Stimulated activated CD8-positive, alpha-beta memory T cell treated with anti-CD3 and anti-CD28 coated beads, Interleukin-12 subunit alpha, Interleukin-12 subunit beta, amount 100 ng/mL, for 24 hours (primary cell): ENCODE data around the gene MYL7.
"Not testable (repeated sequence)": the region's sequence is repeated elsewhere in the genome, so short reads cannot be mapped to it uniquely, and the experiment has no call there.

ENCODE experiments used
- DNase-seq: peaks from one replicate; pipeline ENCODE4 v3.0.0-alpha.2; 2020; ENCODE audit errors: extremely low read depth

Gene MYL7, protein sequence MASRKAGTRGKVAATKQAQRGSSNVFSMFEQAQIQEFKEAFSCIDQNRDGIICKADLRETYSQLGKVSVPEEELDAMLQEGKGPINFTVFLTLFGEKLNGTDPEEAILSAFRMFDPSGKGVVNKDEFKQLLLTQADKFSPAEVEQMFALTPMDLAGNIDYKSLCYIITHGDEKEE

DNA sequence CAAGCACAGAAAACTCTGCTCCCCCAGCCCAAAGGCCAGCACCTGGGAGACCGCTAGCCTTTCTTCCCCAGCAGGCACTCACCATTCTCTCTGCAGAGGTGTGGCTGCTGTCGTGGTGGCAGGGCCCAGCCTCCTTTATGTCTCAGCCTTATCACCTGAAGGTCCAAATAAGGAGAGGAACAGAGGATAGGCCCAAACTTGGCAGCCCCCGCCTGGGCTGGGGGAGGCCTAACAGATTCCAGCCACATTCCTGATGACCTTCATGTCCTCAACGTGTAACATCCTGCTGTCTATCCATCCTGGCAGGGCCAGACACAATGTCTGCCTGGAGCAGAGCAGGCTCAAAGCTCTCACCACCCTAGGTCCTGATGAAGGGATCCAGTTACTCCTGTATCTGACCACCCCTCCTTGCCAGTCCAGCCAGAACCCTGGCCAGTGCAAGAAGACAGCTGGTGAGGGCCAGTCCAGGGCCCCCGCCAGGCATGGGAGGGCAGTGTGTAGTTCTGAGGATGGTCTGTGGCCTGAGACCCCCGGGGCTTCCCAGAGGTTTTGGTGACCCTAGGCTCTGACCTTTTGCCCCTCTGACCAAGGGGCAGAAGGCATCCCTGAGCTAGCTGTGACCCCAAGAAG lies at the start of gene MYL7:
Gene MYL7, minus strand, starts transcription at position 112 of the 630 bp plus-strand sequence. Its CDS starts 27 bp downstream, at position 85.
- no peak for DNase-seq

DNA sequence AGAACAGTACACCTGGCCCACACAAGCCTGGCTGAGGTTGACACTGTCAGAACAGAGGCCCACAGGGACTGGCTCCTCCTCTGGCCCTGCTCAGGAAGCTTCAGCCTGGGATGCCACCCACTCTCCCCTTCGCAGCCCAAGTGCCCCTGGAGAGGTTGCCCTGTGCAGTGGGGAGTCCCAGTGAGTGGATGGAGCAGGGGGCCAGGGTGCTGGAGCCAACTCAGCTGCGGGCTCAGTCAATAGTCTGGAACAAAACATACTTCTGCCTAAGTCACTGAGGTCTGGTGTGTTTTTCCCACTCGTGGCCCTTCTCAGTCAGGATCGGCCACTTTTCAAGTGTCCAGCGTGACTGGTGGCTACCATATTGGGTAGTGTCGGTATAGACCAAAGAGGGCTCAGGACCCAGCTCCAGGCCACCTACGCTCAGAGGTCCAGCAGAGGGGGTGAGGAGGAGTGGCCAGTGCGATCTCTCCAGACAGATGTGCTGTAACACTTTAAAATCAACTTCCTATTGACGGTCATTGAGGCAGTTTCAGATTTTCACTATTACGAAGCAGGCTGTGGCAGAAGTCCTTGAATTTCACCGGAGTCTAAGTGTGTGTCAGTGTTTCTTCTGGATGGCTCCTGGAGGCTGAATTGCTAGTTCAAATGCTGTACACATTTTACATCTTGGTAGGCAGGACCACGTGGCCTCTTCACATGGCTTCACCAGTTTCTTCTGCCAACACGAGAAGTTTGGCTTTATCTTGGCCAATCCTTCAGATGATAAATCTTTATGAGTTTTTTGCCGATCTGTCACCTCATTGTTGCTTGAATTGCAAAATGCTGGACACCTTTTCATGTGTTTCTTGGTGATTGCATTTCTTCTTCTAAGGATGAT lies 49.1 kb upstream of the MYL7 start:
- DNase-seq, result no peak

DNA sequence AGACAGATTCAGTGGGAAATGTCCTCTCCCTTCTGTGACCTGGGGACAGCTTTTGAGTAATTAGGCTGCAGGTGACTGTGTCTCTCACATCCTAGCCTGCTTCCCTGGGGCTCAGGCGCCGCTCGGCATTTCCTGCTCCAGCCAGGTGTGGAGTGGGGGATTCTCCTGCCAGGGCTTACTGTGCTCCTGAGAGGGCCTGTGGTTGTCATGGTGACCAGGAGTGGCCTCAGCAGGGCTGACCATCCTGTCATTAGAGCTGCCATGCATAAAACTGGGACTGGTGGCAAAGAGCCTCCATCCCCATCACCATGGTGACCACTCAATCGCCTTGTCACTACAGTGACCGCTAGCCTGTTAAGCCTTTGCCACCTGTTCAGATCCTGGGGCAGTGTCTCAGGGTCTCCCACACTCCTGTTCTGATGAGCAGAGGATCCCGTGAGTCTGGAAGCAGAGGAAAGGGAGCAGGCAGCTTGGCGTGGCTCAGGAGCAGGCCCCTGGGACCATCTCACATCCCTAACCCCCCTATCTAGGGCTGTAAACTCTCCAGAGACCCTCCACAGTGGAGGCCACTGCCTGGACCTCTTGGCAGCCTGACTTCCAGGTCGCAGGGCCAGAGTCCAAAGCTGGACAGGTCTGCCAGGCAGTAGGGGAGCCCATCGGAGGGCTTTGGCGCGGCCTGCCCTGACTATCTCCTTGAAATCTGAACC lies 48.3 kb upstream of the MYL7 start, which contains the start of gene GCK:
Gene GCK, minus strand, starts transcription at position 154 of the 707 bp plus-strand sequence. CDS start 486 bp downstream, outside the sequence.
- no peak for DNase-seq

DNA sequence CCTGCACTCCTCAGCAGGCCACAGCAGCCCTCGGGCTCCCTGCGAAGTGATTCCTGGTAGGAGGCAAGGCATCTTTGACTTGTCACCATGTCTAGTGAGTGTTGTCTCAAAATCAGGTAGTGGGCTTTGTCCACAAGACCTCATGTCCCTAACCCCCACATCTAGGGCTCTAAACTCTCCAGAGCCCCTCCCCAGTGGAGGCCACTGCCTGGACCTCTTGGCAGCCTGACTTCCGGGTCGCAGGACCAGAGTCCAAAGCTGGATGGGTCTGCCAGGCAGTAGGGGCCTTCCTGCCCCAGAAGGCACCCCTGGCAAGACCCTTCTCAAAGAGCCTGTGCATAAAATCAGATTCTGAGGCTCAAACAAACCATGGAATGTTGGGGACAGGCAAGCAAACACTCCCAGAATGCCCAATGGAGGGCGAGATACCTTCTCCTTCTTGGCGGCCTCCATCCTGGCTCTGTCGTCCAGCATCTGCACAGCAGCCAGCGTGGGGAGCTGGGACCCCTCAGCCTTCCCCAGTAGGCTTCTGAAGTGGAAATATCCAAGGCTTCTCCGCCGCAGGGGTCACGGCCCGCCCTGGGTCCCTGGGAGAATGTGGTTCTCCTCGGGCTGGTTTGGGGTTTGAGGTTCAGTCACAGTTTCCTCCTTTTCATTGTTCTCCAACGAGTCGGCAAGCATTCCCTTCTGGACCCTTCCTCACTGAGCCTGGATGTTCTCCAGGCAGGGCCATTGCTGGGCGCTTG lies 47.5 kb upstream of the MYL7 start:
- no peak for DNase-seq

DNA sequence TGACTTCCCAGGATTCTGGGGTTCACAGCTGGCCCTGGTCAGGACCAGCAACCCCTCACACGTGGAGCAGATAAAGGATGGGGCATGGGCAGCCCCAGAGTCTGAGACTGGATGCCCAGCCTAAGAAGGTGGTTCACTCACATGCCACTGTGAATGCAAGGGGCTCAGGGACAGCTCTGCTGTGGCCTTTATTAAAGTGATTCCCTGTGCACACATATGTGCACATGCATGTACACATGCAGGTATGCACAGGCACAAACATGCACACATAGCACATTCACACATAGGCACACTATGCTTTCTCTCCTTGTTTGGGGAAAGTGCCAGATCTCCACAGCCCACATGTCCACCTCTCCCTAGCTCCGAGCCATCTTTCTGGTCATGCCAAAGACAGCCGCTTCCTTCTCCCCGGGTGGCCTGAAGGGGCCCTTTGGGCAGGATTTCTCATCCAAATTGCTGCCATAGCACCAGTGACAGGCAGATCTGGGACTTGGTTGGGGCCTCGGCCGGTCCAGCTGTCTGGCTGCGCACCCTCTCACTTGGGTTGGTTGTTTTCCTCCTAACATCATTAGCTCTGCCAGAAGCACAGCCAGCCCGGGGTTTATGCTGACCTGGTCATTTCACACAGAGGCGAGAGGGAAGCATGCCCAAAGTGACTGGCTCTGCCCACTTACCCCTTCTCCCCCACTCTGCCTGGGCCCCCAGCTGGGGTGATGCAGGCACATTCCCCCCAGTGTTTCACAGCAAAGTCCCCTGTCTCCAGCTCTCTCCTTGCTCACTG lies 46.7 kb upstream of the MYL7 start:
- DNase-seq, result no peak

DNA sequence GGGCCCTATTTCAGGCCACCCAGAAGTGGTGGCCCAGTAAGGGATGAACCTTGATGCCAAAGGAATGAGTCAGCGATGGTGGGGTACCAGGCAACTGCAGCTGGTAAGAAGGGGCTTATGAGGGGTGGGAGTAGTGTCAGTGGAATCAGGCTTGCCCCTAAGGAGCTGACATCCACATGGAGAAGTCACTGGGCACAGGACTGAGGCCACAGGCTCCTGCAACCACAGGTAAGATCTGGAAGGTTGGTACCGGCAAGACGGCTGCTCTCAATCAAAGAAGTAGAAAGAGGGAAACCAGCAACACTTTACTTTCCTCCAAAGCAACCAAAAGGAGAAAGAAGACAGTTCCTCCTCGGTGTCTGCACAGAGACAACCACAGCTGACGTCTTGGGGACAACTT lies 45.6 kb upstream of the MYL7 start:
- no peak for DNase-seq

DNA sequence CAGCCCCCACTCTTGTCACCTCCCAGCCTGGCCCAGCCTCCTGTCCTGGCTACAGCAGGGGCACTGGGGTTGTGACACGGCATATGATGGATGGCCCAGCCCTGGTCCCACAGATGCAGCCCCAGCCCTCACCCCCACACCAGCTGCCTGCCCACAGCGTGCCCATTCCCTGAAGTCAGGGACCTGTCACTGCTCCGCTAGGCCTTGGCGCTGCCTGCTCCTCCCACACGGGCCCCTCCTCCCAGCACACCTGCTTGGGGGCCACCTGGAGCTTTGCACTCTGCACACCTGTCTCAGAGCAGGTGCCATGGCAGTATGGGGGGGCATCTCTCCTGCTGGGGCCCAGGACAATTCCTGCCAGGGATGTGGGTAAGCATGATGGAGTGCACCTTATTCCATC lies 44.6 kb upstream of the MYL7 start:
- DNase-seq, result no peak

DNA sequence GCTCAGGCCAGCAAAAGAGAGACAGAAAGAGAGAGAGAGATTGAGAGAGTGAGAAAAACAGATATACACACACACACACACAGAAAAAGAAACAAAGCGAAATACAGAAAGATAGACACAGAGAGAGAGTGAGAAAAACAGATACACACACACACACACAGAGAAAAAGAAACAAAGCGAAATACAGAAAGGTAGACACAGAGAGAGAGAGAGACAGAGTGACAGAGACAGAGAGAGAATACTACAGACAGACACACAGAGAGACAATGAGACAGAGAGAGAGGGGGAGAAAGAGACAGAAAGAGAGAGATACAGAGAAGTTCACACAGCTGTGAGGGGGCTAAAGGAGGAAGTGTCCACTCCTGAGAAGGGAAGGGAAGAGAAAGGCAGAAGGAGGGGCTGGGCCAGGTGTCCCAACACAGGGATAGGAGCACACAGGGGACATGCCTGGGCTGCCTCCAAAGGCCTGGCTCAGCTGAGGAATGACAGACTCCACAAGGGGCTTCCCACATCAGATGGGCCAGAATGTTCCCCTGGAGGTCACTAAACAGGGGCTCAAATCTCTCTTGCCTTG lies 43.8 kb upstream of the MYL7 start:
- DNase-seq, result no peak

DNA sequence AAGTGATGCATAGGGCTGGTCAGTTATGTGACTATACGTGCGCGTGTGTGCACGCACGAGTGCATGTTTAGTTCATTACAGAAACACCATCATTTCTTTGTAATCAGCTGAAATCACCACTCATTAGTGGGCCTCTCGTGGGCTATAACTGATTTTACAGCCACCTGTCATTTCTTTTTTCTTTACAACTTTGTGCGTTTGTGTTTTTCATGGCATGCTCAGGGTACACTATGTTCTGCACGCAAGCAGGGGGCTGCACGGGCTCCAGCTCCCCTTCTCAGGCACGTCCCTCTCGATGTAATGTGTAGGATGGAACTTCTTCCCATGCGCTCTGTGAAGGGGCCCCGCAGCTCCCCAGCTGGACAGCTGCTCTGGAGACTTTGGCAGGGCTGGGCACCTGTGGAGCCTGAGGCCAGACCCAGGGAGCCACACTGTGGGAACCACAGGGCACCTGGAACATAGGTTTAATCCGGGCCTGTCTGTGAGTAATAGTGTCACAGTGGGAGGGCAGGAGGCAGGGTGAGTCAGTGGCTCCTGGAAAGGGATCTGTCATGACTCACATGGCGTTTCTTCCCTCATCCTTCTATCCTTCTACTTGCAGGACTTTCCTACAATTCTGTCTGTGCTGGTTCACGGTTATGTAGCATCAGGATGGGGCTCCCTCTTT lies 43.2 kb upstream of the MYL7 start:
- no peak for DNase-seq

DNA sequence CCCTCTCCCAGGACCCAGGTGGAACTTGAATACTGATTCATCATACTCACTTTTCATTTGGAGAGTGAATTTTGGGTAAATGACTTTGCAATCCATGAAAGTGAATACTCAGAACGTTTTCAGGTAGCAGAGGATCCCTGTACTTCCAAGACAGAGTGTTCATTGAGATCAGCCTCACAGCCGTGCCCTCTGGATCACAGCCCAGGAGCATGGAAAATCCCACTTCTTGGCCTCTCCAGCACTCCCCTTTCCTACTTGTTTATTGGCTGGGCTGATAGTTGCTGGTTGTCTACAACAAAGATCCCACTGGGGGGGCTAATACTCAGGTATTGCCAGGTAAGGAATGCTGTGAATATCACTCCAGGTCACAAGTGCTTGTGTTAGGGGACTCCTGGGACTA lies 42.3 kb upstream of the MYL7 start:
- DNase-seq, result no peak

DNA sequence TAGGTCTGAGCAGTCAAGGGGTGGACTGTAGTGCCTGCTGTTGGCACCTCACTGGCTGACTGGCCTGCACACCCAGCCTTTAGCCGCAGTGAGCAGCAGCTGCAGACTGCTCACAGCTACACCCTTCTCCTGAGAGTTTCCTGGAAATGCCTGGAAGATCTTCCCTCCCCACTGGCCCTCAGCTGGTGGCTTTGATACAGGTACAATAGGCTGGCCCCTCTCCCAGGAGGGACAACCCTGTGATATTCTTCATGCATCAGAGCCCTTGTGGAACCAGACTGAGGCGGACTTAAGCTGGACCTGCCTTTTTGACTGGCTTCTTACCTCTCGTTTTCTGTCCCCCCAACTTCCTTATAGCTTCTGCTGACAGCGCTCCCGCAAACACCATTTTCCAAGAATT lies 41.7 kb upstream of the MYL7 start:
- no peak for DNase-seq

DNA sequence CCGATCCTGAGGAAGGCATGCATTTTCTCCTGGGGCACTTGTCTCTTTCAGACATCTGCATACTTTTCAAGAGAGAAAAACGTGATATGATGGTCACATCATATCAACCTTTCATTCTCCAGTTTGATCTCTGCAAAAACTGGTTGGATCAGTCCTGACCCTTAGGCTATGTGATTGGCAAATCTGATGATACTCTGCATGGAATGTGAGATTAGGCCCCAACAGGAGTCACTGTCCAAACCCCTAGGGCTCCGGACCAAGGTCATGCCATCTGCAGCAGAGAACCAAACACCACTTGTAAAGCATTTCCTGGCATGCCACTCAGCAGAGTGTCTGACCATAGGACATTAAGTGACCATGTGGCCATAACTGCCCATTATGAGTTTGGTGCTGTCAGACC lies 39.5 kb upstream of the MYL7 start:
- no peak for DNase-seq

DNA sequence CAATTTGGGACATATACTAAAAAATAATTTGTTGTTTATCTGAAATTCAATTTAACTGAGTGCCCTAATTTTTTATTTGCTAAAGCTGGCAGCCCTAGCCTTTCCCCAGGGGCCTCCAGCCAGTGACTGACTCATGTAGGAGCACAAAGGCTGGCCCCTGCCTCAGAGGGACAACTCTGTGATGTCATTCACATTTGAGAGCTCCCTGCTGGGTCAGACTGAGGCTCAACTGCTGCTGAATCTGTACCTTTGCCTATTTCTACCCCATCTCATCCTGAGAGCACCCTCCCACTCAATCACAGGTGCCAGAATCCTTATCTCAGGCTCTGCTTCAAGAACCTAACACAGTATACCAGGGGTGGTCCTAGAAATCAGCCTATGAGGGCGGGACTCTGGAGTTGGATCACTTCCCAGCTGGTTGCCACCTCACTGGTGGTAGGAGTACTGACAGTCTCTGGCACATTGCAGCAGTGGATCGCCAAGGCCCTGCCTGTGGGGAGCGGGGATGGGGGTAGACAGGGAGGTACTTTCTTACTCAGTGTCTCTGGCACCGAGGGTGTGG lies 36.5 kb upstream of the MYL7 start:
- DNase-seq, result no peak

DNA sequence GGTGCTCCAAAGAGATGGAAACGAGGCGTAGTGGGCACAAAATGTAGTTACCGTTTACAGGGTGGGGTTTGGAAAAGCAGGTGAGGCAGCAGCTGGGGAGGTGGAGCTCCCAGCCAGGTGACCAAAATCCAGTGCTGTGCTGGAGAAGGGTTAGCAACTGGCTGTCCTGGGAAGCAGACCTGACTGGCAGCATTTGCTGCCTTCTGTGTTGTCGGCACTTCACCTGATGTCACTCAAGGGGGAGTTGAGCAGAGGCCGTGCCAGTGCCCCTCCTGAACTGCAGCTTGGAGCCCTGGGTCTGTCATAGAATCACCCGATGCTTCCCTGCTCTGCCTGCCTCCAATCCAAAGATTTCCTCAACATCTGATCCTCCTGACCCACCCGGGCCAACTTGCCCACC lies 35.4 kb upstream of the MYL7 start:
- DNase-seq, result no peak

DNA sequence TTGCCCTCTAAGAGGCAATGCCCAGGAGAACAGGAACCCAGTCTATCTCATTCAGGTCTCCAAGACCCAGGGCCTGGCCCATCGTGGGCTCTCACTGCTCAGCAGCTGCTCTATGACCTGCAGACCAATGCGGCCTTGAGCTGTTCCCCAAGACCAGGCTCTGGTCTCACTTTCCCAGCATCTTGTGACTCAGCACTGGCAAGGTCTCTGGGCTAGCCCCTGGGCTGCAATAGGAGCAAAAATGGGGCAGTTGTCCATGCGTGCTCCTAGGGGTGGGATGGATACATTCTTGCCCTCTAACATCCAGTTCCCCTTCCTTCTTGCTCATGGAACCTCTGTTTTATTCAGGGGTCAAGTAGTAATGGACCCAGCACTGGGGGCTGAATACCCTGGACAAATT lies 34.6 kb upstream of the MYL7 start:
- no peak for DNase-seq

DNA sequence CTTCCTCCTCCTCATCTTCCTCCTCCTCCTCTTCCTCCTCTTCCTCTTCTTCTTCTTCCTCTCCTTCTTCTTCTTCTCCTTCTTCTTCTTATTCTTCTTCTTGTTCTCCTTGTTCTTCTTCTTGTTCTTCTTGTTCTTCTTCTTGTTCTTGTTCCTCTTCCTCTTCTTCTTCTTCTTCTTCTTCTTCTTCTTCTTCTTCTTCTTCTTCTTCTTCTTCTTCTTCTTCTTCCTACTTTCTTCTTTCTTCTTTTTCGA lies 33.5 kb upstream of the MYL7 start:
- DNase-seq, result not testable (repeated sequence)

DNA sequence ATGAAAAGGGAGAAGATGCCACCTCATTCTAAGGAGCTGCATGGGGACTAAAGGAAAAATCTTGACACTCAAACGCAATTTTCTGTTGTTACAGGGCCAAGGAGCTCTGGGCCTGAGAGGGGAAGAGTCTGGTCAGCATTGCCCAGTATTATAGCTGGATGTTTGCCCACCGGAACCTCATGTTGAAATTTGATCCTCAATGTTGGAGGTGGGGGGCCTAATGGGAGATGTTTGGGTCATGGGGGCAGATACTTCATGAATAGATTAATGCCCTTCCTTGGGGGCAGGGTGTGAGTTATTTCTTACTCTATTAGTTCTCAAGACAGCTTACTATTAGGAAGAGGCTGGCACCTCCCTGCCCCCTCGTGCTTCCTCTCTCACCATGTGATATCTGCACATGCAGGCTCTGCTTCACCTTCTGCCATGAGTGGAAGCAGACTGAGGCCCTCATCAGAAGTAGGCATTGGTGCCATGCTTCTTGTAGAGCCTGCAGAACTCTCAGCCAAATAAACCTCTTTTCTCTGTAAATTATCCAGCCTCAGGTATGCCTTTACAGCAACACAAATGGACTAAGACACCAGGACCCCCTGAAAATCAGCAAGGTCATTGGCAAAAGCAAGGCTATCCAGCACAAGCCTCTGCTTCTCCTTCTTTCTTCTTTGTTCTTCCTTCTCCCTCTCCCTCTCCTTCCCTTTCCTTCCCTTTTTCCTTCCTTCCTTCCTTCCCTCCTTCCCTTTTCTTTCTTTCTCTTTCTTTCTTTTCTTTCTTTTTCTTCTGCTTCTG lies 33.0 kb upstream of the MYL7 start:
- no peak for DNase-seq

DNA sequence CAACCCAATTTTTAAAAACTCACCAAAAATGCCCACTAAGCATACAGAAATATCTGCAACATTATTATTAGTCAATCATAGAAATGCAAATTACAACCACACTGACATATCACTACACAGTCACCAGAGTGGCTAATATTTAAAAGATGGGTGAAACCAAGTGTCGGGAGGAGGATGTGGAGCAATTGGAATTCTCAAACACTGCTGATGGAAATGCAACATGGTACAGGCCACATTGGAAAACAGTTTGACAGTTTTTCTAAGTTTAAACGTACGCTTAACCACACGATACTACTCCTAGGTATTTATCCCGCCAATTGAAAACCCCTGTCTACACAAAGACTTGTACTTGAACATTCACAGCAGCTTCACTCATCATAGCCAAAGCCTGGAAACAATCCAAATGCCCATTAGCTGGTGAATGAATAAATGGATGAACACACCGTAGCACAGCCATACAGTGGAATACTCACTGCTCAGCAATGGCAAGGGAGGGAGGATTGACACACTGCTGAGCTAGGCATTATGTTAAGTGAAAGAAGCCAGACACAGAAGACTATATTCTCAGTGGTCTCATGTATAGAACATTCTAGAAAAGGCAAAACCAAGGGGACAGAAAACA lies 31.8 kb upstream of the MYL7 start:
- DNase-seq, result no peak

DNA sequence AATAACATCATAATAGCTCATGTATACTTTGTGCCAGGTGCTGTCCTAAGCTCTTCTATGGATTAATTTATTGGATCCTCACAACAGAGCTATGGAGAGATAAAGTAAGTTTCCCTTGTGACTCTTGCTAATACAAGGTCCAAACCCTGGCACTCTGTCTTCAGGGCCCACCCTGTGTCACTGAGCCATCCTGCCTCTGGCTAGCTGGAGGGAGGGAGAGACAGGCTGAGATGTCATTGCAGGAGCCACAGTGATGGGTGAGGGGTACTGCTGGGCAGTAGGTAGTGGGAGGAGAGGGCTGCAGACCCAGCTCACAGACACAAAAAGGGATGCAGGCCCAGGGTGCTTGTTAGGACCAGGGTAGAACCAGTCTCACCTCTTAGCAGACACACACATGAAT lies 31.2 kb upstream of the MYL7 start:
- no peak for DNase-seq
